Fibroblast of villous mesenchyme (primary cell): ENCODE results near the gene TPD52L2. TPM values are rescaled to one million over a fixed set of nuclear protein-coding genes. Genes with fewer than 3 reads are reported as not detected.
"Not testable (repeated sequence)": the region's sequence is repeated elsewhere in the genome, so short reads cannot be mapped to it uniquely, and the experiment has no call there.

Experiments used
- DNase-seq: peaks from one replicate; pipeline ENCODE4 v3.0.0-alpha.2; 2010; ENCODE audit warnings: low read depth
- H3K4me3 ChIP-seq: 2 replicates; pipeline ENCODE4 v1.5.1; 2011; ENCODE audit warnings: low read depth, mild to moderate bottlenecking, low read length
- total RNA-seq: library from RNA; depleted of rRNA; stranded (reverse); fragments of >200 nt; gene quantifications from 2 replicates; pipeline ENCODE4 v1.2.3, GENCODE V29; 2012
- TF ChIP-seq, protein P1 (sequence below): IDR thresholded peaks from 2 replicates; pipeline ENCODE4 v1.5.1; 2012; ENCODE audit warnings: low read depth, mild to moderate bottlenecking, low read length; ENCODE audit not compliant: insufficient read depth

TPD52L2 gene
- total RNA-seq, 1 donor = 115 TPM

DNA sequence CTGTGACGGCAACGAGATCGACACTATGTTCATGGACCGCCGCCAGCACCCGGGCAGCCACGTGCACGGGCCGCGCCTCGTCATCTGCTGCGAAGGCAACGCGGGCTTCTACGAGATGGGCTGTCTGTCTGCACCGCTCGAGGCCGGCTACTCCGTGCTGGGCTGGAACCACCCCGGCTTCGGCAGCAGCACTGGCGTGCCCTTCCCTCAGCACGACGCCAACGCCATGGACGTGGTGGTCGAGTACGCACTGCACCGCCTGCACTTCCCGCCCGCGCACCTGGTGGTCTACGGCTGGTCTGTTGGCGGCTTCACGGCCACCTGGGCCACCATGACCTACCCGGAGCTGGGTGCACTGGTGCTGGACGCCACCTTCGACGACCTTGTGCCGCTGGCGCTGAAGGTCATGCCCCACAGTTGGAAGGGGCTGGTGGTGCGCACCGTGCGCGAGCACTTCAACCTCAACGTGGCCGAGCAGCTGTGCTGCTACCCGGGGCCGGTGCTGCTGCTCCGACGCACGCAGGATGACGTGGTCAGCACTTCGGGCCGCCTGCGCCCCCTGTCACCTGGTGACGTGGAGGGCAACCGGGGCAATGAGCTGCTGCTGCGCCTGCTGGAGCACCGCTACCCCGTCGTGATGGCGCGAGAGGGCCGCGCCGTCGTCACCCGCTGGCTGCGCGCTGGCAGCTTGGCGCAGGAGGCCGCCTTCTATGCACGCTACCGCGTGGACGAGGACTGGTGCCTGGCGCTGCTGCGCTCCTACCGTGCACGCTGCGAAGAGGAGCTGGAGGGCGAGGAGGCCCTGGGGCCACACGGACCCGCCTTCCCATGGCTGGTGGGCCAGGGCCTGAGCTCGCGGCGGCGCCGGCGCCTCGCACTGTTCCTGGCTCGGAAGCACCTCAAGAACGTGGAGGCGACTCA lies 2.8 kb upstream of the TPD52L2 start:
- no peak overlapping the region for H3K4me3 ChIP-seq
- no peak for DNase-seq

DNA sequence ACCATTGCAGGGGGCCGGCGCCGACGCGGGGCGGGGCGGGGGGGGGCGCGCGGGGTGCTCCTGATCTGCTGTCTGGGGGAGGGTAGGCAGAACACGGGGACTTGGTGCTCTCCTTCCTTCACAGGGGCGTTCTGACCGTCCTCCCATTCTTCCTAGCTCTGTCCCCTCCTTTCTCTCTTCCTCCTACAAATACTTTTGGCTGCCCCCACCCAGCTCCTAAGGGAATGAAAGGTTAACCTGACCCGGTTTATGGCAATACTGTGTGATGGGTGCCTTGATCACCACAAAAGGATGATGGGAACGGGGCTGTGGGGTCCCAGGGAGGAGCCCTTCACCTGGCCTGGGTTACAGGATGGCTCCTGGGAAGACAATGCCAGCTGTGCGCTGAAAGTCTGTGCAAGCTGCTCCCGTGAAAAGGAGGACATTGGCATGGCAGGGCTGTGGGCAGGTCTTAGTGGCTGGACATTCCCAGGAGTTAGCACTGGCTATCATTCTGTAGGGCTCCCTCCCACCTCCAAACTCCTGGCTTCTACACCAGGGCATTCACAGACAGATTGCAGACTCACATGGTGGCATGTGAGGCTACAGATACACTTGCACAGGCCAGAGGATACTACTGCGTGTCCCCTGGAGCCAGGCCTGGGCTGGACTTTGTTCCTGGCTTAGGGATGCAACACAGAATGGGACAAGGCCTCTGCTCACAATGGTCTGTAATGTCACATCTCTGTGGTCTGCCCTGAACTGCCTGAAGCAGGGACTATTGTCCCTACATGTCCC lies 1.9 kb upstream of the TPD52L2 start:
- TF ChIP-seq, protein P1, sequence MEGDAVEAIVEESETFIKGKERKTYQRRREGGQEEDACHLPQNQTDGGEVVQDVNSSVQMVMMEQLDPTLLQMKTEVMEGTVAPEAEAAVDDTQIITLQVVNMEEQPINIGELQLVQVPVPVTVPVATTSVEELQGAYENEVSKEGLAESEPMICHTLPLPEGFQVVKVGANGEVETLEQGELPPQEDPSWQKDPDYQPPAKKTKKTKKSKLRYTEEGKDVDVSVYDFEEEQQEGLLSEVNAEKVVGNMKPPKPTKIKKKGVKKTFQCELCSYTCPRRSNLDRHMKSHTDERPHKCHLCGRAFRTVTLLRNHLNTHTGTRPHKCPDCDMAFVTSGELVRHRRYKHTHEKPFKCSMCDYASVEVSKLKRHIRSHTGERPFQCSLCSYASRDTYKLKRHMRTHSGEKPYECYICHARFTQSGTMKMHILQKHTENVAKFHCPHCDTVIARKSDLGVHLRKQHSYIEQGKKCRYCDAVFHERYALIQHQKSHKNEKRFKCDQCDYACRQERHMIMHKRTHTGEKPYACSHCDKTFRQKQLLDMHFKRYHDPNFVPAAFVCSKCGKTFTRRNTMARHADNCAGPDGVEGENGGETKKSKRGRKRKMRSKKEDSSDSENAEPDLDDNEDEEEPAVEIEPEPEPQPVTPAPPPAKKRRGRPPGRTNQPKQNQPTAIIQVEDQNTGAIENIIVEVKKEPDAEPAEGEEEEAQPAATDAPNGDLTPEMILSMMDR = no peak
- DNase-seq = no peak
- peak overlapping the region; percentile 70 for H3K4me3 ChIP-seq

More for the DNA sequence above, 2.8 kb upstream of the TPD52L2 start:
- TF ChIP-seq, protein P1 = no peak

DNA sequence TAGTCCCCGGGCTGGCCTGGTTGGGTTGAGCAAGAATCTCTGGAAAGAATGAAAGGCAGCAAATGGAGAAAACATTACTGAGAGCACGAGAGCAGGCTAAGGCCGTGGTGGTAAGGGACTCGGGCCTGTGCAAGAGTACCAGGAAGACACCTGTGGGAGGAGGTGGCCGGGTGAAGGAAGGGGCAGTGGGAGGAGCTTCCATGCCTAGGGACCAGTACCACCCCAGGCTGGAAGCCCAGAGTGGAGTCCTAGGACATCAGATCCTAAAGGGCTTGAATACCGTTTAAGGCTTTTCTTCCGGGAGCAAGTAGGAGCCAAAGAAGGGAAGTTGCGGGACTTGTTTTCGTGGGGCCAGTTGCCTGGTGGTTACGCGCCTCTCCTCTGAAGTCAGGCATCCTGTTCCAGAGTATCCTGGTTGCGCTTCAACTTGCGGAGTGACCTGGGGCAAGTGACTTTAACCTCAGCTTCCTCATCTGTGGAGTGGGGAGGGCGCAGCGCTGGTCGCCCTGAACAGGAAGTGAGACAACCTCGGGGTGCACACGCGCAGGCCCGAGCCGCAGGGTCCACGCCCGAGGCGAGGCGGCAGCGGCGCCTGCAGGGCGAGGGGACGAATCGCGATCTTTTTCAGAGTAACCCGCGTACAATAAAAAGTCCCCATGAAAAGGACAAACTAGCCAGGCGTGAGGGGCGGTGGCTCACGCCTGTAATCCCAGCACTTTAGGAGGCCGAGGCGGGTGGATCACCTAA lies 1.1 kb upstream of the TPD52L2 start:
- H3K4me3 ChIP-seq = peak overlapping the region; percentile 70
- DNase-seq = peak; percentile 84
- TF ChIP-seq, protein P1 = peak; percentile 68

DNA sequence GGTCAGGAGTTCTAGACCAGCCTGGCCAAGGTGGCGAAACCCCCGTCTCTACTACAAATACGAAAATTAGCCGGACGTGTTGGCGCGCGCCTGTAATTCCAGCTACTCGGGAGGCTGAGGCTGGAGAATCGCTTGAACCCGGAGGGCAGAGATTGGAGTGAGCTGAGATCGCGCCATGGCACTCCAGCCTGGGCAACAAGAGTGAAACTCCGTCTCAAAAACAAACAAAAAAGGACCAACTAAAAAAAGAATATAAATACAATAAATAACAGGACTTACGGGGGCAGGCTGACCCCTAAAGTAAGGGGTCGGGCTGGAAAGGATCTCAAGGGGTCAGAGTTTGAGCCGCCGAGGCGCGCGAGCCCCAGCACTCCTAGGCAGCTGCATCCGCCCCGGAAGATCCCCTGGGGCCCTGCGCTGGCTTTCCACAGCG lies 509 bp upstream of the TPD52L2 start:
- TF ChIP-seq, protein P1 = no peak

DNA sequence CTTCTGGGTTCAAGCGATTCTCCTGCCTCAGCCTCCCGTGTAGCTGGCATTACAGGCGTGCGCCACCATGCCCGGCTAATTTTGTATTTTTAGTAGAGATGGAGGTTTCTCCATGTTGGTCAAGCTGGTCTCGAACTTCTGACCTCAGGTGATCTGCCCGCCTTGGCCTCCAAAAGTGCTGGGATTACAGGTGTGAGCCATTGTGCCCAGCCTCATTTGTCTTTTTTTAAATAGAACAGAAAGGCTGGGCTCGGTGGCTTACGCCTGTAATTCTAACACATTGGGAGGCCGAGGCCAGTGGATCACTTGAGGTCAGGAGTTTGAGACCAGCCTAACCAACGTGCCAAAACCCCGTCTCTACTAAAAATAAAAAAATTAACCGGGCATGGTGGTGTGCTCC lies 2.0 kb downstream of the TPD52L2 start:
- H3K4me3 ChIP-seq, DNase-seq: not testable (repeated sequence)

More for the DNA sequence above, 509 bp upstream of the TPD52L2 start:
- peak overlapping the region; percentile 70 for H3K4me3 ChIP-seq
- no peak for DNase-seq

DNA sequence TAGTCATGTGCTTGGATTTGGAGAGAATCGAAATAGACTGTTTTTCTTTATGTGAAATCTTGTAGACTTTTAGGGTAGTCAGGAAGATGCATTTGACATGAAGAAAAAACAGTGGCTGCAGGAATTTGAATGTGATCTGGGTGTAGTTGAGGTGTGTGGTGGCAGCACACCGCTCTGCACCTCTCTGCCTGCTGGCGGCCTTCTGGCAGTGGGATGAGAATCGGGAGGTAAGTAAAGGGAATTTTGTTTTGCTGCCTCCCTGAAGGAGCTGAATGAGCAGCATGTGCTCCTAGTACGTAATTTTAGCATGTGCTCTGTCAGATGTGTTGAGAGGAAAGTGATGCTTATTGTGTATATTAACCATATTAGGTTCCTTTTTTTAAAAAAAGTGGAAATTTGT lies 3.2 kb downstream of the TPD52L2 start:
- TF ChIP-seq, protein P1 = no peak
- no peak for DNase-seq
- no peak overlapping the region for H3K4me3 ChIP-seq
